Mesenchymal stem cell (in vitro differentiated cells and primary cell): ENCODE data around the gene SLC48A1.

Source experiments
- DNase-seq: peaks from one replicate; pipeline ENCODE4 v3.0.0-alpha.2; 2013
- H2AFZ ChIP-seq: one replicate; pipeline ENCODE4 v1.6.1; 2013; ENCODE audit warnings: low read depth, mild to moderate bottlenecking, control low read depth, inconsistent platforms, low read length, moderate library complexity
- H2AK5ac ChIP-seq: 2 replicates; pipeline ENCODE4 v1.6.1; 2013; ENCODE audit warnings: low read length, moderate library complexity, mild to moderate bottlenecking, inconsistent platforms; ENCODE audit not compliant: severe bottlenecking
- H2BK120ac ChIP-seq: one replicate; pipeline ENCODE4 v1.6.1; 2013; ENCODE audit warnings: low read depth, mild to moderate bottlenecking, inconsistent platforms, low read length, moderate library complexity
- H2BK12ac ChIP-seq, 2 experiments: one replicate each; pipeline ENCODE4 v1.6.1; 2013; ENCODE audit warnings: inconsistent platforms in 2 of 2, low read length in 2 of 2, mild to moderate bottlenecking in 2 of 2, moderate library complexity in 2 of 2, control low read depth in 1 of 2
- H2BK15ac ChIP-seq: one replicate; pipeline ENCODE4 v1.6.1; 2013; ENCODE audit warnings: mild to moderate bottlenecking, low read depth, inconsistent platforms; ENCODE audit not compliant: poor library complexity, severe bottlenecking
- H2BK5ac ChIP-seq: 2 replicates; pipeline ENCODE4 v1.6.1; 2013; ENCODE audit warnings: low read depth, mild to moderate bottlenecking, low read length, control low read depth, inconsistent platforms; ENCODE audit not compliant: poor library complexity, severe bottlenecking
- H3K14ac ChIP-seq, 2 experiments: one replicate each; pipeline ENCODE4 v1.6.1; 2013; ENCODE audit warnings: inconsistent platforms in 2 of 2, low read length in 2 of 2, control low read depth in 1 of 2, mild to moderate bottlenecking in 1 of 2, moderate library complexity in 1 of 2
- H3K18ac ChIP-seq, 2 experiments: one replicate each; pipeline ENCODE4 v1.6.1; 2013; ENCODE audit warnings: inconsistent platforms in 2 of 2, low read length in 2 of 2, control low read depth in 1 of 2, low read depth in 1 of 2, mild to moderate bottlenecking in 1 of 2
- H3K23ac ChIP-seq, 2 experiments: one replicate each; pipeline ENCODE4 v1.6.1; 2013; ENCODE audit warnings: inconsistent platforms in 2 of 2, low read length in 2 of 2, mild to moderate bottlenecking in 2 of 2, moderate library complexity in 2 of 2, control low read depth in 1 of 2
- H3K27ac ChIP-seq: 2 replicates; pipeline ENCODE4 v1.5.1; 2013; ENCODE audit warnings: mild to moderate bottlenecking, moderate library complexity, low read length, control low read depth, inconsistent platforms; ENCODE audit not compliant: poor library complexity, severe bottlenecking
- H3K27me3 ChIP-seq, 2 experiments: 2 replicates each; pipeline versions ENCODE4 v1.6.1 to v1.7.0; 2013; ENCODE audit warnings: low read length in 2 of 2, mild to moderate bottlenecking in 2 of 2, moderate library complexity in 2 of 2, control low read depth in 1 of 2, inconsistent platforms in 1 of 2; ENCODE audit not compliant: control insufficient read depth in 1 of 2, insufficient read depth in 1 of 2
- H3K36me3 ChIP-seq, 2 experiments: 2 replicates each; pipeline versions ENCODE4 v1.6.1 to v1.7.0; 2013; ENCODE audit warnings: low read length in 2 of 2, control low read depth in 1 of 2, inconsistent platforms in 1 of 2, low read depth in 1 of 2, mild to moderate bottlenecking in 1 of 2; ENCODE audit not compliant: insufficient read depth in 2 of 2, control insufficient read depth in 1 of 2
- H3K4ac ChIP-seq, 2 experiments: one replicate each; pipeline ENCODE4 v1.6.1; 2013; ENCODE audit warnings: inconsistent platforms in 2 of 2, low read length in 2 of 2, mild to moderate bottlenecking in 2 of 2, moderate library complexity in 2 of 2, control low read depth in 1 of 2, low read depth in 1 of 2
- H3K4me1 ChIP-seq: 2 replicates; pipeline ENCODE4 v1.6.1; 2013; ENCODE audit warnings: low read depth, low read length, control low read depth; ENCODE audit not compliant: control insufficient read depth, insufficient read depth
- H3K4me2 ChIP-seq: 2 replicates; pipeline ENCODE4 v1.6.1; 2013; ENCODE audit warnings: low read length, mild to moderate bottlenecking, inconsistent platforms; ENCODE audit not compliant: poor library complexity, severe bottlenecking
- H3K4me3 ChIP-seq, 2 experiments: 2 replicates each; pipeline versions ENCODE4 v1.5.1 to v1.7.0; 2013; ENCODE audit warnings: low read length in 2 of 2, mild to moderate bottlenecking in 2 of 2, control low read depth in 1 of 2, low read depth in 1 of 2; ENCODE audit not compliant: insufficient read depth in 1 of 2
- H3K79me1 ChIP-seq: replicated peaks from 2 replicates; pipeline ENCODE4 v1.6.1; 2013; ENCODE audit warnings: mild to moderate bottlenecking, control low read depth, low read length, inconsistent platforms; ENCODE audit not compliant: poor library complexity, severe bottlenecking
- H3K9ac ChIP-seq: 2 replicates; pipeline ENCODE4 v1.7.0; 2013; ENCODE audit warnings: mild to moderate bottlenecking, low read length, moderate library complexity
- H3K9me3 ChIP-seq: 2 replicates; pipeline ENCODE4 v1.7.0; 2013; ENCODE audit warnings: mild to moderate bottlenecking, low read length; ENCODE audit not compliant: control insufficient read depth
- H4K8ac ChIP-seq: one replicate; pipeline ENCODE4 v1.6.1; 2013; ENCODE audit warnings: inconsistent platforms, mild to moderate bottlenecking, low read length, moderate library complexity
- H4K91ac ChIP-seq: one replicate; pipeline ENCODE4 v1.6.1; 2013; ENCODE audit warnings: mild to moderate bottlenecking, low read length, inconsistent platforms
- WGBS: methylation state at CpG from one replicate; pipeline ENCODE4 v1.1.7; 2013; ENCODE audit warnings: mixed read lengths; 5-methylcytosine and 5-hydroxymethylcytosine counted together

SLC48A1 gene

DNA sequence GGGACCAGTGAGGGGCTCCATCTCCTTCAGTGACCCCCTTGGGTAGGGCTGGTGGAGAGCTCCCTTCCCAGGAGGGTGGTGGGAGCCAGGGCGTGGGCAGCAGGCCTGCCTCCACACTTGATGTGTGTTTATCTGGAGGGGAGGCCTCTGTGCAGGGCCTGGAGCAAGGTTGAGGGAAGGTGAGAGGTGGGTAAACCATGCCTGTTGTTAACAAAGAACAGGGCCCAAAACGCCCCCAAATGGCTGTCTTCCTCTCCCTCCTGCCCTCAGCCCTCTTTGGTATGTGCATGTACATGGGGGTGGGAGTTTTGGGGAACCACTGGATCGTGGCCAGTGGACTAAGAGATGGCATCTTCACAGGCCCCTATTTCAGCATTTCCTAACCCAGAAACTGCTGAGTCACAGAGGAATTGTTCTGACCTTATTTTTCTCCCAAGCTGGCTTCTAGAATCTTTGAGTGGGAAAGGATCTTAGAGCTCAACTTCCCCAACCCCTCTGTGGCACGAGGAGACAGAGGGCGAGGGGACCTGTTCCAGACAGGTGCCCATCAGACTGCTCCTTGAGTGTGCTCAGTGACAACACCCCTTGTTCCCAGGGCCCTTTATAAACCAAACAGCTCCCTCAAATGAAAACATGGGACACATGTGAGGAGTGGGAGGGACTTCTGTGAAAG, 3.6 kb downstream of the SLC48A1 start:
- H2AK5ac ChIP-seq: peak overlapping the region; percentile 29
- H2BK15ac ChIP-seq: no peak overlapping the region
- H2BK12ac ChIP-seq: peak overlapping the region; percentile 98 to 99
- H3K4me1 ChIP-seq: peaks cover 50% of the 10 kb centered on the region
- peak overlapping the region; percentile 72 to 97 for H3K18ac ChIP-seq
- H3K4me2 ChIP-seq: no peak overlapping the region
- peak; percentile 66 for DNase-seq
- no peak overlapping the region for H2AFZ ChIP-seq
- no peaks in the 10 kb centered on the region for H3K27me3 ChIP-seq
- peak overlapping the region; percentile 76 for H2BK120ac ChIP-seq
- no peak overlapping the region for H2BK5ac ChIP-seq
- H3K4ac ChIP-seq: peak overlapping the region; percentile 54 to 96
- H4K8ac ChIP-seq: peak overlapping the region; percentile 41
- H4K91ac ChIP-seq: peak overlapping the region; percentile 97
- H3K36me3 ChIP-seq: peaks cover 10 to 34% of the 10 kb centered on the region in 2 experiments
- H3K23ac ChIP-seq: peak overlapping the region in 1 of 2 experiments; percentile 43
- H3K4me3 ChIP-seq: no peak overlapping the region
- WGBS: 85% methylated on average over 4 of the region's 5 CpGs
- H3K79me1 ChIP-seq: peaks cover 20% of the 10 kb centered on the region
- H3K9ac ChIP-seq: peak overlapping the region; percentile 64
- peak overlapping the region in 1 of 2 experiments; percentile 90 for H3K14ac ChIP-seq
- H3K9me3 ChIP-seq: no peaks in the 10 kb centered on the region
- no peak overlapping the region for H3K27ac ChIP-seq

DNA sequence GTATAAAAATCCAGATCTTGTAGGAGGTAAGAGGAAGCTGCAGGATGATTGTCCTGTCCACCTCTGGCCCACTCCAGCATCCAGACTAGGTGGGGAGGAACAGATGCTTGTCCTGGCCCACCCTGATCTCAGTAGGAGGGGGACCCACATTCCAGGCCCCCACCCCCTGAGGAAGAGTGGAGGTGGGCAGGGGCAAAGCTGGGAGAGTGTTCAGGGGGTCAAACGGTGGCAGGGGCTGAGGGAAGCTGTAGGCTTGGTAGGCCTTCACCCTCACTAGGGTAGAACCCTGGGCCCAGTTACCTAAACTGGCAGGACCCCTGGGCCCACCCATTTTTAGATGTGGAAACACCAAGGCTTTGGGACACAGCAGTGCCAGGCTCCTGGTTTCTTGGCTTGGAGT, 4.1 kb downstream of the SLC48A1 start:
- WGBS: 92% methylated on average over 1 of the region's 1 CpG
- no peaks in the 10 kb centered on the region for H3K27me3 ChIP-seq

DNA sequence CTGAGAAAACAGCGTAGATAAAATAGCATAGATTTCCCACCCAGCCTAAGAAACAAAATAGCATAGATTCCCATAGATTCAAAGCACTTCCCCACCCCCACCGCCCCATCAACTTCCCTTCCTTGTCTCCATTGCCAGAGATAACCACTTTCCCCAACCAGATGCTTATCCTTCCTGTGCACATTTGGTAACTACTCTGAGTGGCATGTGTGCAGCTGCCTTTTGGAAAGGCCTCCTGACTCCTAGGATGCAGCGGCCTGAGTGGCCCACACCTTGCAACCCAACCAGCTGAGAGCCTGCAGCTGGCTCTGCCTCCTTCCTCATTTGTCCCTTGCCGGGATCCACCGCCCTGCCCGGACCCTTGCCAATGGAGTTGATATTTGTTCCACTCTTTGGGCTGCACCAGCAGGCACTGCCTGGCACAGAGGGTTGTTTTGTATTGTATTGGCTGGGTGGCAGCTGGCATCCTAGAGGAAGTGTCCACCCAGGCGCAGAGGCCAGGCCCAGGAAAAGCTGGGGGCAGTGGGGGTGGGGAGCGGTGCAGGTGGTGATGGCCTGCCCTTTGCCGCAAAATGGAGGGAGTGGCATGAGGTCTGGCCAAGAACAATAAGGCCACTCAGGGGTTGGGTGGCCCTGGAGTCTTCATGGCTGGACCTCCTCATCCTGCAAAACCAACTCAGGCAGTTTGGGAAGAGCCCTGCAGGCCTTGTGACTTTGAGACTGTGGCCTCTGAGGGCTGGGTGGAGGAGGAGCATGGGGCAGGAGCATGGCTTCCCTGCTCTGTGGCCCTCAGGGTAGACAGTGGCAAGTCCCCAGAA, 4.9 kb downstream of the SLC48A1 start:
- H2BK12ac ChIP-seq: no peak overlapping the region
- no peak for DNase-seq
- H3K79me1 ChIP-seq: peaks cover 20% of the 10 kb centered on the region
- peak overlapping the region; percentile 64 for H3K9ac ChIP-seq
- H2BK120ac ChIP-seq: no peak overlapping the region
- H4K91ac ChIP-seq: peak overlapping the region; percentile 31
- H3K27ac ChIP-seq: no peak overlapping the region
- H3K4me1 ChIP-seq: peaks cover 48% of the 10 kb centered on the region
- no peaks in the 10 kb centered on the region for H3K9me3 ChIP-seq
- no peak overlapping the region for H2BK5ac ChIP-seq
- H3K14ac ChIP-seq: no peak overlapping the region
- peak overlapping the region; percentile 29 to 41 for H3K18ac ChIP-seq
- no peak overlapping the region for H2BK15ac ChIP-seq
- no peaks in the 10 kb centered on the region for H3K27me3 ChIP-seq
- WGBS: 90% methylated on average over 9 of the region's 9 CpGs
- no peak overlapping the region for H3K4me2 ChIP-seq
- no peak overlapping the region for H2AFZ ChIP-seq
- no peak overlapping the region for H3K23ac ChIP-seq
- H3K36me3 ChIP-seq: peaks cover 23 to 48% of the 10 kb centered on the region in 2 experiments
- no peak overlapping the region for H3K4me3 ChIP-seq
- peak overlapping the region; percentile 40 for H2AK5ac ChIP-seq
- H4K8ac ChIP-seq: no peak overlapping the region
- peak overlapping the region in 1 of 2 experiments; percentile 33 for H3K4ac ChIP-seq

More for the DNA sequence above, 4.1 kb downstream of the SLC48A1 start:
- H4K91ac ChIP-seq: peak overlapping the region; percentile 97
- peak overlapping the region in 1 of 2 experiments; percentile 50 for H3K14ac ChIP-seq
- H4K8ac ChIP-seq: peak overlapping the region; percentile 92
- H3K4me3 ChIP-seq: no peak overlapping the region
- H3K27ac ChIP-seq: no peak overlapping the region
- peaks cover 20% of the 10 kb centered on the region for H3K79me1 ChIP-seq
- peak overlapping the region; percentile 76 for H2BK120ac ChIP-seq
- H3K23ac ChIP-seq: peak overlapping the region in 1 of 2 experiments; percentile 11
- H3K4me2 ChIP-seq: no peak overlapping the region
- peaks cover 15 to 40% of the 10 kb centered on the region in 2 experiments for H3K36me3 ChIP-seq
- peak overlapping the region; percentile 64 for H3K9ac ChIP-seq
- no peak overlapping the region for H2AFZ ChIP-seq
- H2AK5ac ChIP-seq: peak overlapping the region; percentile 0
- H3K4me1 ChIP-seq: peaks cover 48% of the 10 kb centered on the region
- no peaks in the 10 kb centered on the region for H3K9me3 ChIP-seq
- peak overlapping the region in 1 of 2 experiments; percentile 81 for H3K4ac ChIP-seq
- H3K18ac ChIP-seq: peak overlapping the region; percentile 72 to 87
- H2BK12ac ChIP-seq: peak overlapping the region; percentile 93 to 98
- H2BK15ac ChIP-seq: peak overlapping the region; percentile 77
- DNase-seq: no peak
- H2BK5ac ChIP-seq: no peak overlapping the region

DNA sequence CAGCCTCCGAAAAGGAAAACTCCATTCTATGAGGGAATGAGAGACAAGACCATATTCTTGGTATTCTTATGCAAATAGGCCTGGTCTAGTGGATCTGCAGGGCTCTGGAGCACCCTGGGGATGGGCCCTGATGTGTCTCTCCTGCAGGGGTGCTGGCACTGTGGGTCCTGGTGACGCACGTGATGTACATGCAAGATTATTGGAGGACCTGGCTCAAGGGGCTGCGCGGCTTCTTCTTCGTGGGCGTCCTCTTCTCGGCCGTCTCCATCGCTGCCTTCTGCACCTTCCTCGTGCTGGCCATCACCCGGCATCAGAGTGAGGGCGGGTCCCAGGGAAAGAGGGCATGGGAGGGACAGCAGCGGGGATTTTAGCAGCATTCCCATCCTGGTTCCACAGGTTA, 5.8 kb downstream of the SLC48A1 start:
- Histone ChIP-seq H2BK5ac (no peak overlapping the region), H3K14ac (no peak overlapping the region), H3K23ac (no peak overlapping the region), H3K9ac (peak overlapping the region; percentile 10), H2AFZ (no peak overlapping the region), H4K8ac (no peak overlapping the region), H3K79me1 (peaks cover 17% of the 10 kb centered on the region), H3K9me3 (no peaks in the 10 kb centered on the region), H3K4me2 (no peak overlapping the region), H3K27ac (no peak overlapping the region), H2BK15ac (peak overlapping the region; percentile 45), H3K36me3 (peaks cover 32 to 57% of the 10 kb centered on the region in 2 experiments), H3K4me3 (no peak overlapping the region), H4K91ac (peak overlapping the region; percentile 44), H3K18ac (no peak overlapping the region), H3K27me3 (no peaks in the 10 kb centered on the region), H2BK120ac (no peak overlapping the region), H2AK5ac (no peak overlapping the region), H3K4ac (no peak overlapping the region), H3K4me1 (peaks cover 44% of the 10 kb centered on the region), H2BK12ac (no peak overlapping the region)
- WGBS: 58% methylated on average over 14 of the region's 14 CpGs
- no peak for DNase-seq
